Thyroid gland (tissue), 4 donors: Measurements from ENCODE around the gene MUC4. TPM values are rescaled to one million over a fixed set of nuclear protein-coding genes. Genes with fewer than 3 reads are reported as not detected.
"Not testable (repeated sequence)": the region's sequence is repeated elsewhere in the genome, so short reads cannot be mapped to it uniquely, and the experiment has no call there.

Source experiments
- DNase-seq, 2 donors: peaks; one replicate each; pipeline ENCODE4 v3.0.0-alpha.2; 2019
- H3K27ac ChIP-seq, 3 donors: fragments of 200-600 bp; sonication (generic); 1 replicate in 2 of 3; 2 replicates in 1 of 3; pipeline ENCODE4 v1.5.1; 2016 to 2019; ENCODE audit warnings: mild to moderate bottlenecking in 1 of 3, moderate library complexity in 1 of 3
- H3K27me3 ChIP-seq: fragments of 200-600 bp; sonication (generic); one replicate; pipeline ENCODE4 v1.5.1; 2019
- H3K36me3 ChIP-seq, 2 donors: fragments of 200-600 bp; sonication (generic); one replicate each; pipeline ENCODE4 v1.5.1; 2016 to 2019
- H3K4me1 ChIP-seq, 2 donors: fragments of 200-600 bp; sonication (generic); one replicate each; pipeline ENCODE4 v1.5.1; 2017 to 2019
- H3K4me3 ChIP-seq, 3 donors: fragments of 200-600 bp; sonication (generic); replicated peaks in 1 of 3; 1 replicate in 2 of 3; 2 replicates in 1 of 3; pipeline ENCODE4 v1.5.1; 2016; ENCODE audit warnings: mild to moderate bottlenecking in 1 of 3
- H3K9me3 ChIP-seq: fragments of 200-600 bp; sonication (generic); one replicate; pipeline ENCODE4 v1.5.1; 2017
- CTCF ChIP-seq, 6 experiments: fragments of 200-600 bp in 3 of 6; fragments of 450-650 bp in 3 of 6; sonication (generic) in 3 of 6; IDR thresholded peaks; one replicate each; pipeline ENCODE4 v1.5.1; 2016 to 2019; ENCODE audit warnings: antibody characterized with exemption in 6 of 6, mild to moderate bottlenecking in 2 of 6, inconsistent platforms in 1 of 6, moderate library complexity in 1 of 6
- POLR2A ChIP-seq, 2 donors: fragments of 450-650 bp; IDR thresholded peaks; one replicate each; pipeline ENCODE4 v1.6.1; 2017; ENCODE audit warnings: antibody characterized with exemption in 2 of 2, mild to moderate bottlenecking in 2 of 2, moderate library complexity in 1 of 2
- WGBS, 2 donors: methylation state at CpG; one replicate each; pipeline ENCODE4 v1.1.5; 2017; 5-methylcytosine and 5-hydroxymethylcytosine counted together
- intact Hi-C: fragments of 100-400 bp; cut with DNase I; formaldehyde crosslinking; loops from one replicate; pipeline ENCODE4 v1.15.1; 2023
- total RNA-seq, 4 donors: library from RNA; depleted of rRNA; stranded (reverse); fragments of >200 nt; gene quantifications; one replicate each; pipeline ENCODE4 v1.2.3, GENCODE V29; 2016

MUC4 gene
- total RNA-seq, 4 donors from 2014 or later = 0.13 to 0.20 TPM; not detected in 2

DNA sequence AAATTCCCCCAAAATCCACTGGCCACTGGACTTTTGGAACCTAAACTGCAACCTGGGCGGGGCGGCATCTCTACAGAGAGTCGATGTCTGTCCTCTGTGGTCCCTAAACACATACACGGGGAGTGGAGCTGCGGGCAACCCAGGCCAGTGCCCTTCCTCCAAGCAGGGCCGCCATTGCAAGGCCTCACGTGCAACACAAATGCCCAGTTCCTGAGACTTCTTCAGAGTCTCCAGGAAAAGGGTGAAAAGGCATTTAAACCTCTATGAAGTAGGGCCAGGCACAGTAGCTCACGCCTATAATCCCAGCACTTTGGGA is 4.9 kb downstream of the MUC4 start:
- Histone ChIP-seq H3K9me3 (no peaks in the 10 kb centered on the region), H3K27me3 (no peaks in the 10 kb centered on the region), H3K4me1 (peaks cover 17 to 30% of the 10 kb centered on the region in 2 donors), H3K36me3 (no peaks in the 10 kb centered on the region), H3K27ac (no peak overlapping the region), H3K4me3 (no peak overlapping the region)
- intact Hi-C loops = no loop called here
- no peak for TF ChIP-seq CTCF (IDR thresholded peaks at IDR 0.05)
- no peak for TF ChIP-seq POLR2A (IDR thresholded peaks at IDR 0.05)
- no peak for DNase-seq
- WGBS, 2 donors = 94 to 97% methylated on average over 8 of the region's 8 CpGs

DNA sequence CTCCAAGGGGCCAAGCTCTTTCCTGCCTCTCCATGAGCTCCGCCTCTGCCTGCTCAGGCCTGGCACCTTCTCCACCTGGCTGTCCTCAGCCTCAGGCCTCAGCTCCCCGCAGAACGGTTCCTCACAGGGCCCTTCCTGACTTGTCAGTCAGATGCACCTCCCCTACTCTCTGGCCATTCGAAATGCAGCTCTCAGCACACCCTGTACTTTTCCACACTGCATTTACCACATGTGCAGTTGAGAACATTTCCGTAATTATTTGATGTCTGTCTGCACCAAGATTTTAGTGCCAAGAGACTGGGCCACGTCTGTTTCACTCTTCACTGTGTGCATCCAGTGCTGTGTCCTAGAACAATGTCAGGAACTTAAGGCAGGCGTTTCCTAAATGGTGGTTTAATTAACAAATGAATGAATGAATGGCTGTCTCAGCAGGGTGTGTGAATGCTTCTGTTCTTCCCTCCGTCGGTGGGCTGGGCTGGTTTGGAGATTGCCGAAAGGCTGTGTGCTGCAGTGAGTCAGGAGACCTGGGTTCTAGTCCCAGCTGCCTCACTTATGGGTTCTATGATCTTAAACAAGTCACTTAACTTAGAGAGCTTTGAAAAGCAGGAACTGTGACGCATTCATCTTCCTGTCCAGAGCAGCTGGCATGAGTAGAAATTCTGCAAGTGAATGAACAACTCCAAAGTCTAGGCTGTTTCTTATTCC is 5.4 kb downstream of the MUC4 start:
- H3K4me3 ChIP-seq = no peak overlapping the region
- no peaks in the 10 kb centered on the region for H3K27me3 ChIP-seq
- H3K36me3 ChIP-seq = no peaks in the 10 kb centered on the region
- 64 to 67% methylated on average over 11 of the region's 11 CpGs for WGBS, 2 donors
- peak; percentile 19 to 43 for DNase-seq
- intact Hi-C loops = no loop called here
- H3K4me1 ChIP-seq = peaks cover 17 to 30% of the 10 kb centered on the region in 2 donors
- no peak overlapping the region for H3K27ac ChIP-seq
- no peaks in the 10 kb centered on the region for H3K9me3 ChIP-seq
- TF ChIP-seq CTCF (IDR thresholded peaks at IDR 0.05) = no peak
- TF ChIP-seq POLR2A (IDR thresholded peaks at IDR 0.05) = no peak

- H3K4me1 ChIP-seq = peaks cover 17 to 30% of the 10 kb centered on the region in 2 donors
- H3K4me3 ChIP-seq, H3K27ac ChIP-seq, DNase-seq, H3K27me3 ChIP-seq, H3K36me3 ChIP-seq, intact Hi-C loops, H3K9me3 ChIP-seq: not testable (repeated sequence)
- WGBS, 2 donors = 91 to 92% methylated on average over 5 of the region's 5 CpGs
Measured at GRCh38 chr3:195805588-195805987, 6.1 kb downstream of the MUC4 start.

GRCh38 chr3:195805181-195805580 is 6.5 kb downstream of the MUC4 start:
- WGBS, 2 donors = 90 to 94% methylated on average over 13 to 14 of the region's 14 CpGs
- Histone ChIP-seq H3K9me3 (no peaks in the 10 kb centered on the region), H3K4me1 (peaks cover 17 to 30% of the 10 kb centered on the region in 2 donors), H3K27me3 (no peaks in the 10 kb centered on the region), H3K4me3 (no peak overlapping the region), H3K27ac (no peak overlapping the region), H3K36me3 (no peaks in the 10 kb centered on the region)
- no peak for DNase-seq
- TF ChIP-seq POLR2A (IDR thresholded peaks at IDR 0.05) (no peak), CTCF (IDR thresholded peaks at IDR 0.05) (no peak)
- intact Hi-C loops = no loop called here

DNA sequence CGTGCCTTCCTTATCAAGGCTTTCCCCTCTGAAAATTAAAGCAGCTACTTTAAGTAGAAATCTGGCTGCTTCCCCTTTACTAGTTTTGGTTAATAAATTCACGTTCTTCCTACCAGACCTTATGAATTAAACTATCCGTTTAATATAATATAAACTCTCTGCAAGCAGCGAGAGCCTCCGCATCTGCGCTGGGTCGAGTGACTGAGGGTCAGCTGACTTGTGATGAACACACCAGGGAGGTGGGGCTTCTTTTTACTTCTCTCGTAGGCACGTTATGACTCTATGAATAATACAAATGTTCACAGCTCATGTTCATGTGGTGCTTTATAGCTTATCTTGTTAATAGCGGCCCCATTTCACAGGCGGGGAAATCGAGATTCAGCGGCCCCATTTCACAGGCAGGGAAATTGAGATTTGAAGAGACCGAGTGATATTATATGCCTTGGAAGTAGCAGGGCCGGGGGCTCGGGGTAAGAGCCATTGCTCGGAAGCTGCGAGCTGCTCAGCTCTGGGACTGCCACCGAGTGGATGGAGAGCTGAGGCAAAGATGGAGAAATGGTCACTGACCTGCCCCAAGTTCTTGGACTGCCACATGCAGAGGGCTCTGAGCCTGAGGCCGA is 8.3 kb downstream of the MUC4 start:
- no peak for DNase-seq
- TF ChIP-seq POLR2A (IDR thresholded peaks at IDR 0.05) = no peak
- Histone ChIP-seq H3K27ac (no peak overlapping the region), H3K9me3 (no peaks in the 10 kb centered on the region), H3K4me3 (no peak overlapping the region), H3K36me3 (no peaks in the 10 kb centered on the region), H3K4me1 (peaks cover 8 to 22% of the 10 kb centered on the region in 2 donors), H3K27me3 (no peaks in the 10 kb centered on the region)
- 90 to 93% methylated on average over 20 of the region's 20 CpGs for WGBS, 2 donors
- intact Hi-C loops = no loop called here

DNA sequence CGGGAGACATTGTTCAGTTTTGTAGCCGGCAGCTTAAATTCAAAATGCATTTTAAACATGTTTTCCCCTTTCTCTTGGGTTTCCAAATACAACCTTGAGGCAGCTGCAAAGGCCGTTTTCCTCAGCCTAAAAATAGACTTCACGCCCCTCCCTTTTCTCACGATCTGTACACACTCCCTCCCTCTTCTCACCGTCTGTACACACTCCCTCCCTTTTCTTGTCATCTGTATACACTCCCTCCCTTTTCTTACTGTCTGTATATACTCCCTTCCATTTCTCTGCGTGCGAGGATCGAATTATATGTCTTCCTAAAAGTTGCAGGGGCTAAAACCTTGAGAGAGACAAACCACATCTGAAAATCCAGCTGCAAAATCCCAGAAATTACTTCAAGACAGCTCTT is 8.9 kb downstream of the MUC4 start:
- WGBS, 2 donors = 67% methylated on average over 9 of the region's 9 CpGs
- no peak overlapping the region for H3K4me3 ChIP-seq
- no peaks in the 10 kb centered on the region for H3K9me3 ChIP-seq
- no peak overlapping the region for H3K27ac ChIP-seq
- TF ChIP-seq CTCF (IDR thresholded peaks at IDR 0.05) (no peak), POLR2A (IDR thresholded peaks at IDR 0.05) (no peak)
- intact Hi-C loops = no loop called here
- peaks cover 5 to 20% of the 10 kb centered on the region in 2 donors for H3K4me1 ChIP-seq
- no peaks in the 10 kb centered on the region for H3K36me3 ChIP-seq
- DNase-seq = no peak
- H3K27me3 ChIP-seq = no peaks in the 10 kb centered on the region
